Neural progenitor cell (in vitro differentiated cells): ENCODE results near the gene TRPC5OS. TPM values are rescaled to one million over a fixed set of nuclear protein-coding genes. Genes with fewer than 3 reads are reported as not detected.

Experiments used
- DNase-seq: peaks from one replicate; pipeline ENCODE4 v3.0.0-alpha.2; 2016; ENCODE audit warnings: low spot score
- H2AFZ ChIP-seq: fragments of 200-600 bp; sonication (generic); replicated peaks from 2 replicates; pipeline ENCODE4 v1.6.1; 2016; ENCODE audit warnings: antibody characterized with exemption
- H3F3A ChIP-seq: fragments of 200-600 bp; sonication (generic); 2 replicates; pipeline ENCODE4 v1.6.1; 2016; ENCODE audit warnings: antibody characterized with exemption, low read depth
- H3K27ac ChIP-seq: fragments of 200-600 bp; sonication (generic); 2 replicates; pipeline ENCODE4 v1.5.1; 2016; ENCODE audit warnings: mild to moderate bottlenecking
- H3K27me3 ChIP-seq: fragments of 200-600 bp; sonication (generic); 2 replicates; pipeline ENCODE4 v1.6.1; 2016; ENCODE audit warnings: mild to moderate bottlenecking, moderate library complexity
- H3K36me3 ChIP-seq: fragments of 200-600 bp; sonication (generic); 2 replicates; pipeline ENCODE4 v1.5.1; 2016
- H3K4me1 ChIP-seq: fragments of 200-600 bp; sonication (generic); 2 replicates; pipeline ENCODE4 v1.6.1; 2016; ENCODE audit warnings: mixed run types
- H3K4me2 ChIP-seq: fragments of 200-600 bp; sonication (generic); 2 replicates; pipeline ENCODE4 v1.6.1; 2016
- H3K4me3 ChIP-seq: fragments of 200-600 bp; sonication (generic); 2 replicates; pipeline ENCODE4 v1.5.1; 2016
- H3K79me2 ChIP-seq: fragments of 200-600 bp; sonication (generic); 2 replicates; pipeline ENCODE4 v1.6.1; 2016; ENCODE audit warnings: low read depth
- H3K9ac ChIP-seq: fragments of 200-600 bp; sonication (generic); 2 replicates; pipeline ENCODE4 v1.6.1; 2016
- H3K9me3 ChIP-seq: fragments of 200-600 bp; sonication (generic); 2 replicates; pipeline ENCODE4 v1.5.1; 2016; ENCODE audit warnings: low read depth
- H4K20me1 ChIP-seq: fragments of 200-600 bp; sonication (generic); 2 replicates; pipeline ENCODE4 v1.6.1; 2016; ENCODE audit warnings: low read depth
- H3K27ac Mint-ChIP-seq: 3 replicates; pipeline ENCODE4 v1.8.0; 2021; ENCODE audit warnings: mixed read lengths
- H3K27me3 Mint-ChIP-seq: 2 replicates; pipeline ENCODE4 v1.8.0; 2022; ENCODE audit warnings: low read depth, mild to moderate bottlenecking, inconsistent platforms, moderate library complexity, mixed read lengths; ENCODE audit not compliant: insufficient read depth
- H3K36me3 Mint-ChIP-seq: 3 replicates; pipeline ENCODE4 v1.8.0; 2021; ENCODE audit warnings: mixed read lengths
- H3K4me1 Mint-ChIP-seq: 3 replicates; pipeline ENCODE4 v1.8.0; 2021; ENCODE audit warnings: mixed read lengths
- H3K4me3 Mint-ChIP-seq: 3 replicates; pipeline ENCODE4 v1.8.0; 2021; ENCODE audit warnings: mild to moderate bottlenecking, moderate library complexity, mixed read lengths
- H3K9me3 Mint-ChIP-seq: 3 replicates; pipeline ENCODE4 v1.8.0; 2020; ENCODE audit warnings: mixed read lengths
- CTCF ChIP-seq: fragments of 200-600 bp; sonication (generic); IDR thresholded peaks from 2 replicates; pipeline ENCODE4 v1.5.1; 2017; ENCODE audit warnings: antibody characterized with exemption, mild to moderate bottlenecking
- EZH2 ChIP-seq: fragments of 200-600 bp; sonication (generic); IDR thresholded peaks from 2 replicates; pipeline ENCODE4 v1.6.1; 2017; ENCODE audit warnings: antibody characterized with exemption, mild to moderate bottlenecking, moderate library complexity
- EZH2phosphoT487 ChIP-seq: fragments of 200-600 bp; sonication (generic); IDR thresholded peaks from 2 replicates; pipeline ENCODE4 v1.6.1; 2017; ENCODE audit warnings: antibody characterized with exemption
- total RNA-seq: library from RNA; depleted of rRNA; stranded (reverse); fragments of >200 nt; gene quantifications from 2 replicates; pipeline ENCODE4 v1.2.3, GENCODE V29; 2015; ENCODE audit warnings: low replicate concordance

Gene TRPC5OS
- total RNA-seq, result not detected in 2 replicates

DNA sequence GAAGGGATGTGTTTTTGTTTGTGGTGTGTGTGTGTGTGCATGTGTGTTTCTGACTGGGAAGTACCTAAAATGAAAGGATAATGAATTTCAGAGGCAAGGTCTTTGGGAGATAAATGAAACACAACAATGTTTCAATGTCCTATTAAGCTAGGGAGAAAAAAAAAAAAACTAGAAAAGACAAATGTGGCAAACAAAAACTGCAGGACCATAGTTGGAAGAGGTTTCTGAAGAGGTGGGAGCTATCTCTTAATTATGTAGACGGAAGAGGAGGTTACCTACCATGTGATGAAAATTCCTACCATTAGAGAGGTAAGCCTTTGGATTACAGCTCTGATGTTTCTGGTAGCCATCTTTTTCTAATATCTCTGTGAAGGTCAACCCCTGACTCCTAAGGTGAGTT, at the start of gene TRPC5OS:
TSS of gene TRPC5OS (plus strand) at position 301 of the 400 bp plus-strand sequence. CDS start 25,669 bp downstream, outside the sequence.
- Mint-ChIP-seq H3K36me3 (no peaks in the 10 kb centered on the region), H3K4me3 (no peak within 1 kb of the TSS), H3K27me3 (peaks cover 3% of the 10 kb centered on the region), H3K4me1 (no peaks in the 10 kb centered on the region), H3K9me3 (no peaks in the 10 kb centered on the region), H3K27ac (no peak within 1 kb of the TSS)
- no peak within 1 kb of the TSS for H3K4me2 ChIP-seq
- H3K4me1 ChIP-seq, result no peaks in the 10 kb centered on the region
- no peak for DNase-seq
- H3K27ac ChIP-seq, result no peak within 1 kb of the TSS
- H3K27me3 ChIP-seq, result no peaks in the 10 kb centered on the region
- H3K36me3 ChIP-seq, result no peaks in the 10 kb centered on the region
- H3K79me2 ChIP-seq, result no peaks in the 10 kb centered on the region
- no peak within 1 kb of the TSS for H2AFZ ChIP-seq
- H3K9ac ChIP-seq, result no peak within 1 kb of the TSS
- H3F3A ChIP-seq, result no peaks in the 10 kb centered on the region
- no peak for TF ChIP-seq EZH2
- TF ChIP-seq EZH2phosphoT487, result no peak
- no peak for TF ChIP-seq CTCF
- H3K4me3 ChIP-seq, result no peak within 1 kb of the TSS
- no peaks in the 10 kb centered on the region for H3K9me3 ChIP-seq
- H4K20me1 ChIP-seq, result no peaks in the 10 kb centered on the region

GRCh38 chrX:111829345-111829744, 46.6 kb upstream of the TRPC5OS start:
- Histone ChIP-seq H3K27me3 (no peaks in the 10 kb centered on the region), H3K79me2 (no peaks in the 10 kb centered on the region), H3K4me2 (no peak overlapping the region), H3K9ac (no peak overlapping the region), H3K36me3 (no peaks in the 10 kb centered on the region), H2AFZ (no peak overlapping the region), H3K4me3 (no peak overlapping the region), H3K4me1 (no peaks in the 10 kb centered on the region), H3K27ac (no peak overlapping the region), H3F3A (no peaks in the 10 kb centered on the region), H3K9me3 (no peaks in the 10 kb centered on the region), H4K20me1 (no peaks in the 10 kb centered on the region)
- no peak for TF ChIP-seq EZH2
- no peak for TF ChIP-seq EZH2phosphoT487
- TF ChIP-seq CTCF, result no peak
- peaks cover 2% of the 10 kb centered on the region for H3K27me3 Mint-ChIP-seq
- no peaks in the 10 kb centered on the region for H3K9me3 Mint-ChIP-seq
- DNase-seq, result no peak
- H3K4me1 Mint-ChIP-seq, result peaks cover 4% of the 10 kb centered on the region
- no peaks in the 10 kb centered on the region for H3K36me3 Mint-ChIP-seq
- no peak overlapping the region for H3K27ac Mint-ChIP-seq
- H3K4me3 Mint-ChIP-seq, result no peak overlapping the region

DNA sequence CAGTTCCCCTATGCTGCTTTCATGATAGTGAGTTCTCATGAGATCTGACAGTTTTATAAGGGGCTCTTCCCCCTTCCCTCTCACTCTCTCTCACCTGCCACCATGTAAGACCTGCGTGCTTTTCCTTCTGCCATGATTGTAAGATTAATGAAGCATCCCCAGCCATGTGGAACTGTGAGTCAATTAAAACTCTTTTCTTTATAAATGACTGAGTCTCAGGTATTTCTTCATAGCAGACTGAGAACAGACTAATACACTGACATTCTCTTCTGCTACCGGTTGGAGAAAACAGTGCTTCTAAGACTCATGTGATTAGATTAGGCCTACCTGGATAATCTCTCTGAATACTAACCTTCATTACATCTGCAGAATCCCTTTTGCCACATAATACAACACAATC, 45.4 kb upstream of the TRPC5OS start:
- no peak overlapping the region for H2AFZ ChIP-seq
- TF ChIP-seq EZH2phosphoT487 (no peak), CTCF (no peak), EZH2 (no peak)
- DNase-seq, result no peak
- Mint-ChIP-seq H3K36me3 (no peaks in the 10 kb centered on the region), H3K9me3 (no peaks in the 10 kb centered on the region), H3K4me1 (peaks cover 4% of the 10 kb centered on the region), H3K27ac (no peak overlapping the region), H3K4me3 (no peak overlapping the region), H3K27me3 (peaks cover 2% of the 10 kb centered on the region)
- no peaks in the 10 kb centered on the region for H3K9me3 ChIP-seq
- no peaks in the 10 kb centered on the region for H3K79me2 ChIP-seq
- no peaks in the 10 kb centered on the region for H3F3A ChIP-seq
- no peaks in the 10 kb centered on the region for H3K27me3 ChIP-seq
- H3K27ac ChIP-seq, result no peak overlapping the region
- no peaks in the 10 kb centered on the region for H3K36me3 ChIP-seq
- no peaks in the 10 kb centered on the region for H3K4me1 ChIP-seq
- no peaks in the 10 kb centered on the region for H4K20me1 ChIP-seq
- H3K4me2 ChIP-seq, result no peak overlapping the region
- H3K9ac ChIP-seq, result no peak overlapping the region
- no peak overlapping the region for H3K4me3 ChIP-seq
